HG02943 (cell line): ENCODE results near the gene STAT3.
"Not testable (repeated sequence)": the region's sequence is repeated elsewhere in the genome, so short reads cannot be mapped to it uniquely, and the experiment has no call there.

Source experiments
- ATAC-seq: cut with Tn5 transposase; IDR thresholded peaks from one replicate; pipeline ENCODE4 v1.9.1; 2021; ENCODE audit warnings: mild to moderate bottlenecking, low read depth, moderate library complexity; ENCODE audit not compliant: unreplicated experiment

STAT3 gene

GRCh38 chr17:42409523-42410318 is 21.5 kb upstream of the STAT3 start:
- ATAC-seq = no peak

- ATAC-seq = no peak
Observed at GRCh38 chr17:42408061-42408460, 19.8 kb upstream of the STAT3 start.

GRCh38 chr17:42407289-42407836 is 19.1 kb upstream of the STAT3 start:
- ATAC-seq = no peak

GRCh38 chr17:42406615-42407288 is 18.5 kb upstream of the STAT3 start:
- no peak for ATAC-seq

- ATAC-seq = no peak
Observed at GRCh38 chr17:42405963-42406495, 17.8 kb upstream of the STAT3 start.

- no peak for ATAC-seq
Observed at GRCh38 chr17:42405076-42405475, 16.8 kb upstream of the STAT3 start.

- ATAC-seq = no peak
Observed at GRCh38 chr17:42404326-42405055, 16.2 kb upstream of the STAT3 start.

- no peak for ATAC-seq
Observed at GRCh38 chr17:42403150-42403549, 14.9 kb upstream of the STAT3 start.

- ATAC-seq = no peak
Observed at GRCh38 chr17:42402117-42402516, 13.9 kb upstream of the STAT3 start.

- ATAC-seq = not testable (repeated sequence)
Observed at GRCh38 chr17:42400844-42401375, 12.7 kb upstream of the STAT3 start.

- ATAC-seq = no peak
Observed at GRCh38 chr17:42399948-42400843, 12.0 kb upstream of the STAT3 start.

- ATAC-seq = no peak
Observed at GRCh38 chr17:42399121-42399520, 10.9 kb upstream of the STAT3 start.

- ATAC-seq = not testable (repeated sequence)
Observed at GRCh38 chr17:42395601-42396000, 7.4 kb upstream of the STAT3 start.

- no peak for ATAC-seq
Observed at GRCh38 chr17:42394838-42395237, 6.6 kb upstream of the STAT3 start.

- ATAC-seq = no peak
Observed at GRCh38 chr17:42392692-42393415, 4.6 kb upstream of the STAT3 start.

GRCh38 chr17:42391439-42391838 is 3.2 kb upstream of the STAT3 start:
- ATAC-seq = not testable (repeated sequence)

GRCh38 chr17:42389899-42390298 is 1.7 kb upstream of the STAT3 start:
- no peak for ATAC-seq

- peak; percentile 3 for ATAC-seq
Observed at GRCh38 chr17:42389135-42389417, 834 bp upstream of the STAT3 start.
